GM10266 (cell line): ENCODE results near the gene KIF23.

Experiments
- DNase-seq: peaks from one replicate; pipeline ENCODE4 v3.0.0; 2012; ENCODE audit errors: extremely low spot score
- TF ChIP-seq, protein P1 (sequence below): IDR thresholded peaks from 2 replicates; pipeline ENCODE4 v1.5.1; 2012; ENCODE audit warnings: mild to moderate bottlenecking, low read depth; ENCODE audit not compliant: control insufficient read depth, insufficient read depth; ENCODE audit errors: missing control alignments

KIF23 gene

DNA sequence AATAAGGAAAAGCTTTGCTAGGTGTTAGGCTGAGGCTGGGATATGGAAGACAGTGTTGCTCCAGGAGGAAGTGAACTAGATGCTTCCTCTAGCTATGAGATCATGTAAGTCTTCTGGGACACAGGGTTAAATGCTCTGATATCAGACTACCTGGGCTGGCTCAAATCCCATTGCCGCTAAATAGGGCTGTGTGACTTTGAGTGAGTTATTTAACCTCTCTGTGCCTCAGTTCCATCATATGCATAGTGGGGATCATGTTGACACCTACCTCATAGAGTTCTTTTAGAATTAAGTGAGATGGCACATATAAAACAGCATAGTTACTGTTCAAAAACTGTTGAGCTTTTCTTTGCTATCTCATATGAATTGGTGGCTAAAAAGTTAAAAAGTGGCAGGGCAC lies 51.1 kb downstream of the KIF23 start:
- TF ChIP-seq, protein P1, sequence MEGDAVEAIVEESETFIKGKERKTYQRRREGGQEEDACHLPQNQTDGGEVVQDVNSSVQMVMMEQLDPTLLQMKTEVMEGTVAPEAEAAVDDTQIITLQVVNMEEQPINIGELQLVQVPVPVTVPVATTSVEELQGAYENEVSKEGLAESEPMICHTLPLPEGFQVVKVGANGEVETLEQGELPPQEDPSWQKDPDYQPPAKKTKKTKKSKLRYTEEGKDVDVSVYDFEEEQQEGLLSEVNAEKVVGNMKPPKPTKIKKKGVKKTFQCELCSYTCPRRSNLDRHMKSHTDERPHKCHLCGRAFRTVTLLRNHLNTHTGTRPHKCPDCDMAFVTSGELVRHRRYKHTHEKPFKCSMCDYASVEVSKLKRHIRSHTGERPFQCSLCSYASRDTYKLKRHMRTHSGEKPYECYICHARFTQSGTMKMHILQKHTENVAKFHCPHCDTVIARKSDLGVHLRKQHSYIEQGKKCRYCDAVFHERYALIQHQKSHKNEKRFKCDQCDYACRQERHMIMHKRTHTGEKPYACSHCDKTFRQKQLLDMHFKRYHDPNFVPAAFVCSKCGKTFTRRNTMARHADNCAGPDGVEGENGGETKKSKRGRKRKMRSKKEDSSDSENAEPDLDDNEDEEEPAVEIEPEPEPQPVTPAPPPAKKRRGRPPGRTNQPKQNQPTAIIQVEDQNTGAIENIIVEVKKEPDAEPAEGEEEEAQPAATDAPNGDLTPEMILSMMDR, result no peak
- no peak for DNase-seq

- DNase-seq, result no peak
- TF ChIP-seq, protein P1, result no peak
Observed at GRCh38 chr15:69466733-69467132, 52.6 kb downstream of the KIF23 start.

- DNase-seq, result no peak
Observed at GRCh38 chr15:69467636-69468035, 53.5 kb downstream of the KIF23 start.

GRCh38 chr15:69468241-69469121 lies 54.3 kb downstream of the KIF23 start:
- TF ChIP-seq, protein P1, result no peak
- DNase-seq, result no peak

More at GRCh38 chr15:69467636-69468035, 53.5 kb downstream of the KIF23 start:
- TF ChIP-seq, protein P1, result no peak

GRCh38 chr15:69469467-69470201 lies 55.5 kb downstream of the KIF23 start:
- DNase-seq, result no peak
- TF ChIP-seq, protein P1, result no peak

DNA sequence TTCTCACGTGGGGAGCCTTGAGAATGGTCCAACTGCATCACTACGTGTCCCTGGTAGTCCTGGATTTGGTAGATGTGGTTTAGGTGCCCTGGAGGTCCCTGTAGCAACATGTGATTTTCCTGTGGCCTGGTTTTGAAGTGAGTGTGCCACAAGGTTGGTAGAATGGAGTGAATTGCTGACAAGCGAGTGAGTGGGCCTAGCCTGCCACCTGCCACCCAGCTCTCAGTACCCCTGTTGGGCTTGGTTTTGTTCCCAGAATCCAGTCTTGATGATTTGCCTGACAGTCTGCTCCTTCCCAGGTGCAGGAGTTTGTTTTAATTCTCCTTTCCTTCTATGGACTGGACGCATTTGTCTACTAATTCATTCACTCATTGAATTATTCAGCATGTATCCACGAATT lies 57.9 kb downstream of the KIF23 start:
- TF ChIP-seq, protein P1, result no peak
- DNase-seq, result no peak

GRCh38 chr15:69472562-69472961 lies 58.4 kb downstream of the KIF23 start:
- TF ChIP-seq, protein P1, result no peak
- no peak for DNase-seq
